Vagina (tissue), 2 donors: ENCODE data around the gene RAD51AP2.

Experiments
- CTCF ChIP-seq, 3 experiments: fragments of 450-650 bp in 2 of 3; fragments of 200-600 bp in 1 of 3; sonication (generic) in 1 of 3; IDR thresholded peaks; one replicate each; pipeline ENCODE4 v1.5.1; 2017 to 2019; ENCODE audit warnings: antibody characterized with exemption in 3 of 3, mild to moderate bottlenecking in 2 of 3, moderate library complexity in 2 of 3
- POLR2A ChIP-seq, 2 donors: fragments of 450-650 bp; IDR thresholded peaks; one replicate each; pipeline ENCODE4 v1.6.1; 2017; ENCODE audit warnings: antibody characterized with exemption in 2 of 2, mild to moderate bottlenecking in 2 of 2, moderate library complexity in 2 of 2

- TF ChIP-seq CTCF (IDR thresholded peaks at IDR 0.05), result no peak
- TF ChIP-seq POLR2A (IDR thresholded peaks at IDR 0.05), result no peak
Observed at GRCh38 chr2:17522303-17522702, 4.1 kb upstream of the RAD51AP2 start.
